HG02571 (cell line): ENCODE results near the gene PDE1A.
"Not testable (repeated sequence)": the region's sequence is repeated elsewhere in the genome, so short reads cannot be mapped to it uniquely, and the experiment has no call there.

Experiments used
- ATAC-seq: cut with Tn5 transposase; IDR thresholded peaks from one replicate; pipeline ENCODE4 v1.9.1; 2021; ENCODE audit warnings: mild to moderate bottlenecking, moderate library complexity; ENCODE audit not compliant: unreplicated experiment

PDE1A gene

DNA sequence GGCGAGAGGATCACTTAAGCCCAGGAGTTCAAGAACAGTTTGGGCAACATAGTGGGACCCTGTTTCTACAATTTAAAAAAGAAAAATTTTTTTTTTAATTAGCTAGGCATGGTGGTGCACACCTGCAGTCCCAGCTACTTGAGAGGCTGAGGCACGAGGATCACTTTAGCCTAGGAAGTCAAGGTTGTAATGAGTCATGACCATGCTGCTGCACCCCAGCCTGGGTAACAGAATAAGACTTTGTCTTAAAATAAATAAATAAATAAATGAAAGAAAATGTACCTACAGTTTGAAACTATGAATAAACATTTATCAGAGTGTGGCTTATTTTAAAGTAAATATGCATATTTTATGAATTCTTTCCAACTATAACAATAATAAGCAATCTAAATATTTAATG lies 16.7 kb downstream of the PDE1A start:
- no peak for ATAC-seq

GRCh38 chr2:182406221-182406620 lies 20.6 kb downstream of the PDE1A start:
- no peak for ATAC-seq

DNA sequence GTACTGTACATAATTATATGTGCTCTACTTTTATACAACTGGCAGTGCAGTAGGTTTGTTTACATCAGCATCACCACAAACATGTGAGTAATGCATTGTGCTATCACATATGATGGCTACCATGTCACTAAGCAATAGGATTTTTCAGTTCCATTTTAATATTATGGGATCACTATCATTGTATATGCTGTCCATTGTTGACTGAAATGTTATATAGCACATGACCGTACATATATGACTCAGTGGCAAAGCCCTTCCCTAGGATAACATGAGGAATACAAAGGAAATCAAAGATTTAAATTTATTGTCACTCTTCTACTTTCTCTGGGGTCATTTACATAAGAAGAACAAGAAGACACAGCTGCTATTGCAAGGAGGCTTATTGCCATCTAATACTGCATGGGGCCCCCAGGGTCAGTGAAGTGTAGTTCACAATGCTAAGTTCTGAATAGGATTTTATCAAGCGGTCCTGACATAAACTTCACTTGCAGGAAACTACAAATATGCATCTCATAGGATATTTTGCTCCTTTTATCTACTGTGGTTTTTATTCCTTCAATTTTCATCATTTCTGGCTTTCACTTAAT lies 21.8 kb downstream of the PDE1A start:
- ATAC-seq, result no peak

GRCh38 chr2:182404092-182404491 lies 22.7 kb downstream of the PDE1A start:
- no peak for ATAC-seq

- no peak for ATAC-seq
Measured at GRCh38 chr2:182393270-182393760, 33.5 kb downstream of the PDE1A start.

DNA sequence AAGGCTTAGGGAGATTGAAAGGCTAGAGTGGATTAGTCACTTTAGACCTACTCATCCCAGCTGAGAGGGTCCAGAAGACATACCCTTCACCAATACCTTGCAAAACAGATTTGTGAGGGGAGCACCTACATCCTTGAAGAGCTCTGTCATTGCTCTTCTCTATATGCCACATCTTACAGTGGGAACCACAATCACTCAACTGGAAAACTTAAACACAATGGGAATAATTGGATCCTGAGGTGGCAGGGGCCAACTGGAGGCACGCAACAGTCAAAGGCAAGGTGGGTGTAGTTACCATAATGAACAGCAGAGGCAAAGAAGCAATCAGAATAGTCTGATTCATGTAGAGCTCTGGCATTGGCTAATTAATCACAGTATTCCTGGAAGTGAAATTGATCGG lies 35.4 kb downstream of the PDE1A start:
- no peak for ATAC-seq

DNA sequence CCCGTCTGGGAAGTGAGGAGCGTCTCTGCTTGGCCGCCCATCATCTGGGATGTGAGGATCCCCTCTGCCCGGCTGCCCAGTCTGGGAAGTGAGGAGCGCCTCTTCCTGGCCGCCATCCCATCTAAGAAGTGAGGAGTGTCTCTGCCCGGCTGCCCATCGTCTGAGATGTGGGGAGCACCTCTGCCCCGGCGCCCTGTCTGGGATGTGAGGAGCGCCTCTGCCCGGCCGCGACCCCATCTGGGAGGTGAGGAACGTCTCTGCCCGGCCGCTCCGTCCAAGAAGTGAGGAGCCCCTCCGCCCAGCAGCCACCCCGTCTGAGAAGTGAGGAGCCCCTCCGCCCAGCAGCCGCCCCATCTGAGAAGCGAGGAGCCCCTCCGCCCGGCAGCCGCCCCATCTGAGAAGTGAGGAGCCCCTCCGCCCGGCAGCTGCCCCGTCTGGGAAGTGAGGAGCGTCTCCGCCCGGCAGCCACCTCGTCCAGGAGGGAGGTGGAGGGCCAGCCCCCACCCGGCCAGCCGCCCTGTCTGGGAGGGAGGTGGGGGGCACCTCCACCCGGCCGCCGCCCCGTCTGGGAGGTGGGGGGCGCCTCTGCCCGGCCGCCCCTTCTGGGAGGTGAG lies 40.5 kb downstream of the PDE1A start:
- not testable (repeated sequence) for ATAC-seq

DNA sequence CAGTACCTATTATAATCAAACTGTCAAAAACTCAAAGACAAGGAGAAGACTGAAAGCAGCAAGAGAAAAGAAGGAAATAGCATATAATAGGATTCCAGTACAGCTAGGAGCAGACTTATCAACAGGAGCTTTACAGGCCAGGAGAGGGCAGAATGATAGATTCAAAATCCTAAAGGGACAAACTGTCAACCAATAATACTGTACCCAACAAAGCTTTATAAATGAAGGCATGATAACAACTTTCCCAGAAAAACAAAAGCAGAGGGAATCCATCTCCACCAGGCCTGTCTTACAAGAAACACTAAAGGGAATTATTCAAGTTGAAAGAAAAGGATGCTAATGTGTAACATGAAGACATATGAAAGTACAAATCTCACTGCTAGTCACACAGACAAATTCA lies 42.0 kb downstream of the PDE1A start:
- no peak for ATAC-seq

GRCh38 chr2:182381225-182381624 lies 45.6 kb downstream of the PDE1A start:
- ATAC-seq, result no peak

- ATAC-seq, result no peak
Measured at GRCh38 chr2:182379241-182379640, 47.6 kb downstream of the PDE1A start.

GRCh38 chr2:182378759-182379158 lies 48.1 kb downstream of the PDE1A start:
- ATAC-seq, result no peak

DNA sequence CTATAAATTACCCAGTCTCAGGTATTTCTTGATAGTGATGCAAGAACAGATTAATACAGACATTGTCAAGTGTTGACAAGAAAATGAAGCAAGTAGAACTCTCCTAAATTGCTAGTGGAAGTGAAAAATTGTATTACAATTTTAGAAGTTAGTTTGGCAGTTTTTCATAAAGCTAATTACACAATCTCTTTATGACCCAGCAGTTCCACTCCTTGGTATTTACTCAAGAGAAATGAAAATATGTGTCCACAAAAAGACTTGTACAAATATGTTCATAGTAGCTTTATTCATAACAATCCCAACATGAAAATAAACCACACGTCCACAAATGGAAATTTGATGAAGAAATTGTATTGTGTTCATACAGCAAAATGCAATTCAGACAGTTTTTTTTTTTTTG lies 49.4 kb downstream of the PDE1A start:
- ATAC-seq, result no peak

DNA sequence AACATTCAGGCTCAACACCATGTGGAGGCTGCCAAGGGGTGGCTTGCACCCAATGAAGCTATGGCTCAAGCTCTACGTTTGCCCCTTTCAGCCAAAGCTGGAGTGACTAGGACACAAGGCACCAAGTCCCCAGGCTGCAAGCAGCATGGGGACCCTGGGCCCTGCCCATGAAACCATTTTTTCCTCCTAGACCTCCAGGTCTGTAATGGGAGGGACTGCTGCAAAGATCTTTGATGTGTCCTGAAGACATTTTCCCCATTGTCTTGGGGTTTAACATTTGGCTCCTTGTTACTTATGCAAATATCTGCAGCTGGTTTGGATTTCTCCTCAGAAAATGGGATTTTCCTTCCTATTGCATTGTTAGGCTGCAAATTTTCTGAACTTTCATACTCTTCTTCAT lies 51.0 kb downstream of the PDE1A start:
- no peak for ATAC-seq

DNA sequence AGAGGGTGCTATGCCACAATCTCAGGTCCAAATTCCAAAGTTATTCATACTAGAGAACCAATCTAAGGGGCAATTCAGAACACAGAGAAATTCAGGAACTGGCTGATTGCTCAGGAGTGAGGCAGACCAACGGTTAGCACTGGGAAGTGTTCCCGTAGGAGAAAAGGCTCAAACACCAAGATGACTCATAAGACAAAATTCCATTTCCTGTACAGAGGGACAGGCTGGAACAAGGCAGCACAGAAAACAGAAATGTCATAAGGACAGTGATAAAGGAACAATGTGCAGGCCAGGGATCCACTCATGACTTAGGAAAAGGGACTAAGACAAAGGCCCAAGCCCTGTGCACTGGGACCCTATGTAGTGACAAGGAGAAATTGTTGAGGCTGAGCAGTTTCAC lies 54.2 kb downstream of the PDE1A start:
- no peak for ATAC-seq

DNA sequence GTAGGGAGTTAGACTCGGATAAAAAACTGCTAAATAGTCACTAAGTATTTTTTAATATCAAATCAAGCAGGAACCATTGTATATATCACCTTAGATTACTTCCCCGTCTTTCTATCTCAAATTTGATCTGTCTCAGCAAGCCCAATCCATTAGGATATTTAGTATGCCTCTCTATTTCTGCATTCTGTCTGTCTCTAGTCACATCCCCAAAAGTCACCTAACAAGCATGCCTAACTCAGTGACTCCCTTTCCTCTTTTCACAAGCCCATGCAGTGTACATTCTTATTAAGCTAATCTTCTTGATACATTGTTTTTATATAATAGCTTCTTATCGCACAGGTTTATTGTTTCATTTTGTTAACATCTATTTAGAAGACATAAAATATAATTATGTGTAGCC lies 57.8 kb downstream of the PDE1A start:
- ATAC-seq, result no peak

DNA sequence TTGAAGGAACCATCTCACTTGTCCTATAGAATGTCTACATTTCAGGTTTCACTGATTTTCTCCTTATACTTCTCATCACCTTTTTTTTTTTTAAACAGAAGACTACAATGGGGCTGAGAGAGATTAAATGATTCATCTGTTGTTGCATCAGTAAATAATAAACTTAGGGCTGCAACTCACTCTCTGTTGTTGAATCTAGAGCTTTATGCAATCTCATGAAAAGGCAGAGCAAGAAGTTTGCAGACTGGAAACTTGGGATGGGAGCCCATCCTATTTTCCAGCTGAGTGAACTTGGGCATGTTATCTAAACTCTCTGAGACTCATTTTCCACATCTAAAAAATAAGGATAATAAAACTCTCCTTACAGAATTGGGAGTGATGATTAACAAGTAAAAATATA lies 58.4 kb downstream of the PDE1A start:
- no peak for ATAC-seq

GRCh38 chr2:182367401-182367800 lies 59.4 kb downstream of the PDE1A start:
- no peak for ATAC-seq

- ATAC-seq, result no peak
Measured at GRCh38 chr2:182366628-182367027, 60.2 kb downstream of the PDE1A start.

- no peak for ATAC-seq
Measured at GRCh38 chr2:182365855-182366254, 61.0 kb downstream of the PDE1A start.

- ATAC-seq, result no peak
Measured at GRCh38 chr2:182361477-182361876, 65.4 kb downstream of the PDE1A start.

DNA sequence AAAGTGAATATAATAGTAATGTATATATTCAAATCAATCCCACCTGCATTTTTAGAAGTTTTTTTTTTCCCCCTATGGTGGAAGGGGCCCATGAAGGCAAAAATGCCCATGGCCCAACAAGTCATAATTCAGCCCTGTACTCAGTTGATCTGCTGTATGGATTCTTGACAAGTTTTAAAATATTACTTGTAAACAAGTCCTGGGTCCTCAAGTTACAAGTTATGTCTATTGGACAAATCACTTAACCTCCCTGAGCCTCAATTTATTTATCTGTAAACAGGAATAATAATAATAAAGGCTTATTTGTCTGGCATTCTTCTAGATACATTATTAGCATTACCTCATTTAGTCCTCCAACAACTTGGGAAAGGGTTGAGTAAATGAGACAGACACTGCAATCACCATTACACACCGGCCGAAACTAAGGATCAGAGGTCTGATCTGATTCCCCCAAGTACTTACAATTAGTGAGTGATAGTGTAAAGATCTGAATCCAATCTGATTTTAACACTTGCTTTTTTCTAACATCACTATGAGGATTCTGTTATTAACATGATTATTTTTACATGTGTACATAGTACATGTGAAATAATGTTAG lies 66.1 kb downstream of the PDE1A start:
- no peak for ATAC-seq

DNA sequence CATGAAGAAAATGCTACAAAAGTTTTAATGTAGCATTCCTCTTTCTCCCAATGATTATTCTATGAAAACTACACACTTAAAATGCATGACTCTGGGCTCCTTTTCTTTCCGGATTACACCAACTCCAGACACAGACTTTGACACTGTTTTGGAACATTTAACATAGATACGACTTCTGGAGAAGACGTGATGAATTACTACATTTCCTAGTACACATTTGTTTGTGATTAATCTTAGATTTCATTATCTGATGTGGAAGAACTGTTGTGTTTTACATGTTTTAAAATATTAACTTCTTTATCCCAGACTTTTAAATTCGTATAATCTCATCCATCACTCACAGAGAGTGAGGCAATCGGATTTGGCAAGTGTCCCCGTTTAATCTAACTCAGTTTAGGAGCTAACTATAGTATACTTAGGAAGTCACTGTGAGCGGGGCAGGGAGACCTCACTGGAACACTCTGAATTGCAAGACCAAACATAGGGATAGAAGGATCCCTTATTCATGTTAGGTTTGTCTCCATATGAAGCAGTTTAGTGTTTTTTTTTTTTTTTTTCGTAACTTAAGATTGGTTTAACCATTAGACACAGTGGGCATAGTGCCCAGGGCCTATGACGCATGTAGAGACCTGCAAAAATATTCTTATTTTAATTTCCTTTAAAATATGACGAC lies 66.7 kb downstream of the PDE1A start:
- ATAC-seq, result no peak
